T-helper 17 cell (primary cell): ENCODE measurements around the gene UBR1. TPM values are rescaled to one million over a fixed set of nuclear protein-coding genes. Genes with fewer than 3 reads are reported as not detected.
"Not testable (repeated sequence)": the region's sequence is repeated elsewhere in the genome, so short reads cannot be mapped to it uniquely, and the experiment has no call there.

Source experiments
- ATAC-seq: fragments of 150-1000 bp; cut with Tn5 transposase; 2 replicates; pipeline ENCODE4 v1.10.0; 2021; ENCODE audit warnings: mild to moderate bottlenecking, moderate library complexity
- DNase-seq, 3 donors: peaks; one replicate each; pipeline versions ENCODE4 v3.0.0 to v3.0.0-alpha.2; 2020 to 2021
- H3K9me3 ChIP-seq: one replicate; pipeline ENCODE4 v1.7.0; 2013; ENCODE audit warnings: low read length, mild to moderate bottlenecking; ENCODE audit not compliant: control insufficient read depth, poor library complexity, severe bottlenecking
- H3K27ac Mint-ChIP-seq: one replicate; pipeline ENCODE4 v1.8.0; 2022; ENCODE audit warnings: mild to moderate bottlenecking, moderate library complexity, mixed read lengths
- H3K27me3 Mint-ChIP-seq: one replicate; pipeline ENCODE4 v1.8.0; 2022; ENCODE audit warnings: mixed read lengths
- H3K36me3 Mint-ChIP-seq: one replicate; pipeline ENCODE4 v1.8.0; 2022; ENCODE audit warnings: low read depth, mixed read lengths
- H3K4me1 Mint-ChIP-seq: one replicate; pipeline ENCODE4 v1.8.0; 2022; ENCODE audit warnings: mild to moderate bottlenecking, mixed read lengths
- H3K4me3 Mint-ChIP-seq: one replicate; pipeline ENCODE4 v1.8.0; 2022; ENCODE audit warnings: mild to moderate bottlenecking, moderate library complexity, mixed read lengths
- total RNA-seq, 4 donors: library from RNA in 2 of 4; stranded (reverse) in 2 of 4; gene quantifications; one replicate each; pipeline ENCODE4 v1.2.3 and lab custom pipeline; 2022 to 2026

UBR1 gene
- total RNA-seq, 2 donors from 2014 or later: 42.4 to 56.7 TPM

- H3K27ac Mint-ChIP-seq: peak overlapping the region; percentile 14
- no peak for DNase-seq
- ATAC-seq: no peak
- peaks cover 7% of the 10 kb centered on the region for H3K36me3 Mint-ChIP-seq
- H3K4me3 Mint-ChIP-seq: no peak overlapping the region
- no peaks in the 10 kb centered on the region for H3K9me3 ChIP-seq
- H3K4me1 Mint-ChIP-seq: no peaks in the 10 kb centered on the region
- no peaks in the 10 kb centered on the region for H3K27me3 Mint-ChIP-seq
Measured at GRCh38 chr15:43071451-43071850, 34.4 kb downstream of the UBR1 start.

- no peak for ATAC-seq
- H3K4me3 Mint-ChIP-seq: no peak overlapping the region
- no peak for DNase-seq
- H3K36me3 Mint-ChIP-seq: peaks cover 7% of the 10 kb centered on the region
- H3K27me3 Mint-ChIP-seq: no peaks in the 10 kb centered on the region
- H3K4me1 Mint-ChIP-seq: no peaks in the 10 kb centered on the region
- peak overlapping the region; percentile 14 for H3K27ac Mint-ChIP-seq
- H3K9me3 ChIP-seq: no peaks in the 10 kb centered on the region
Measured at GRCh38 chr15:43070893-43071292, 34.9 kb downstream of the UBR1 start.

GRCh38 chr15:43070249-43070648 is 35.6 kb downstream of the UBR1 start:
- DNase-seq: no peak
- H3K27me3 Mint-ChIP-seq: no peaks in the 10 kb centered on the region
- no peak overlapping the region for H3K4me3 Mint-ChIP-seq
- ATAC-seq: no peak
- peaks cover 10% of the 10 kb centered on the region for H3K36me3 Mint-ChIP-seq
- H3K27ac Mint-ChIP-seq: no peak overlapping the region
- no peaks in the 10 kb centered on the region for H3K9me3 ChIP-seq
- H3K4me1 Mint-ChIP-seq: peaks cover 5% of the 10 kb centered on the region

GRCh38 chr15:43067717-43068461 is 37.9 kb downstream of the UBR1 start:
- ATAC-seq (no peak), DNase-seq (no peak)
- Mint-ChIP-seq H3K4me3 (no peak overlapping the region), H3K27me3 (no peaks in the 10 kb centered on the region), H3K36me3 (peaks cover 12% of the 10 kb centered on the region), H3K27ac (peak overlapping the region; percentile 4), H3K4me1 (peaks cover 7% of the 10 kb centered on the region)
- H3K9me3 ChIP-seq: no peaks in the 10 kb centered on the region

- Mint-ChIP-seq H3K27me3 (no peaks in the 10 kb centered on the region), H3K36me3 (peaks cover 7% of the 10 kb centered on the region), H3K27ac (no peak overlapping the region), H3K4me1 (peaks cover 5% of the 10 kb centered on the region), H3K4me3 (no peak overlapping the region)
- no peak for ATAC-seq
- no peaks in the 10 kb centered on the region for H3K9me3 ChIP-seq
- DNase-seq: no peak
Measured at GRCh38 chr15:43056696-43057095, 49.1 kb downstream of the UBR1 start.

GRCh38 chr15:43052860-43053259 is 53.0 kb downstream of the UBR1 start:
- no peaks in the 10 kb centered on the region for H3K27me3 Mint-ChIP-seq
- peaks cover 7% of the 10 kb centered on the region for H3K4me1 Mint-ChIP-seq
- H3K9me3 ChIP-seq: no peaks in the 10 kb centered on the region
- no peak for ATAC-seq
- peaks cover 6% of the 10 kb centered on the region for H3K36me3 Mint-ChIP-seq
- H3K4me3 Mint-ChIP-seq: no peak overlapping the region
- peak overlapping the region; percentile 59 for H3K27ac Mint-ChIP-seq
- no peak for DNase-seq

GRCh38 chr15:43048935-43049334 is 56.9 kb downstream of the UBR1 start:
- Mint-ChIP-seq H3K27ac (no peak overlapping the region), H3K4me1 (peaks cover 8% of the 10 kb centered on the region), H3K4me3 (no peak overlapping the region), H3K36me3 (peaks cover 18% of the 10 kb centered on the region), H3K27me3 (no peaks in the 10 kb centered on the region)
- DNase-seq: no peak
- H3K9me3 ChIP-seq: no peaks in the 10 kb centered on the region
- ATAC-seq: no peak

- H3K4me3 Mint-ChIP-seq: no peak overlapping the region
- peaks cover 20% of the 10 kb centered on the region for H3K36me3 Mint-ChIP-seq
- H3K9me3 ChIP-seq: no peaks in the 10 kb centered on the region
- peaks cover 6% of the 10 kb centered on the region for H3K4me1 Mint-ChIP-seq
- ATAC-seq: no peak
- no peak for DNase-seq
- no peaks in the 10 kb centered on the region for H3K27me3 Mint-ChIP-seq
- no peak overlapping the region for H3K27ac Mint-ChIP-seq
Measured at GRCh38 chr15:43046484-43046883, 59.4 kb downstream of the UBR1 start.

GRCh38 chr15:43042885-43043284 is 63.0 kb downstream of the UBR1 start:
- H3K9me3 ChIP-seq: no peaks in the 10 kb centered on the region
- Mint-ChIP-seq H3K27ac (no peak overlapping the region), H3K27me3 (no peaks in the 10 kb centered on the region), H3K4me1 (peaks cover 2% of the 10 kb centered on the region), H3K36me3 (peaks cover 22% of the 10 kb centered on the region), H3K4me3 (no peak overlapping the region)
- DNase-seq (no peak), ATAC-seq (no peak)

GRCh38 chr15:43041085-43041484 is 64.8 kb downstream of the UBR1 start:
- DNase-seq, H3K9me3 ChIP-seq, ATAC-seq, H3K27ac Mint-ChIP-seq, H3K4me1 Mint-ChIP-seq, H3K27me3 Mint-ChIP-seq, H3K4me3 Mint-ChIP-seq: not testable (repeated sequence)
- H3K36me3 Mint-ChIP-seq: peaks cover 19% of the 10 kb centered on the region

- not testable (repeated sequence) for DNase-seq, H3K9me3 ChIP-seq, H3K27me3 Mint-ChIP-seq, H3K4me3 Mint-ChIP-seq, ATAC-seq, H3K4me1 Mint-ChIP-seq, H3K36me3 Mint-ChIP-seq, H3K27ac Mint-ChIP-seq
Measured at GRCh38 chr15:43035240-43035639, 70.6 kb downstream of the UBR1 start.

- no peaks in the 10 kb centered on the region for H3K4me1 Mint-ChIP-seq
- DNase-seq (no peak), ATAC-seq (no peak)
- H3K27ac Mint-ChIP-seq: no peak overlapping the region
- peaks cover 2% of the 10 kb centered on the region for H3K36me3 Mint-ChIP-seq
- no peaks in the 10 kb centered on the region for H3K9me3 ChIP-seq
- no peak overlapping the region for H3K4me3 Mint-ChIP-seq
- no peaks in the 10 kb centered on the region for H3K27me3 Mint-ChIP-seq
Measured at GRCh38 chr15:43029476-43029875, 76.4 kb downstream of the UBR1 start.

GRCh38 chr15:43025150-43025549 is 80.7 kb downstream of the UBR1 start:
- Mint-ChIP-seq H3K27me3 (no peaks in the 10 kb centered on the region), H3K27ac (no peak overlapping the region), H3K4me1 (peaks cover 2% of the 10 kb centered on the region), H3K36me3 (peaks cover 7% of the 10 kb centered on the region), H3K4me3 (no peak overlapping the region)
- no peak for ATAC-seq
- H3K9me3 ChIP-seq: no peaks in the 10 kb centered on the region
- DNase-seq: no peak

GRCh38 chr15:43014671-43015070 is 91.2 kb downstream of the UBR1 start:
- not testable (repeated sequence) for DNase-seq, H3K4me3 Mint-ChIP-seq, H3K36me3 Mint-ChIP-seq, H3K27me3 Mint-ChIP-seq, H3K4me1 Mint-ChIP-seq, H3K9me3 ChIP-seq, ATAC-seq, H3K27ac Mint-ChIP-seq
